ENCODE data around the gene PSD2.

The PSD2 gene

DNA sequence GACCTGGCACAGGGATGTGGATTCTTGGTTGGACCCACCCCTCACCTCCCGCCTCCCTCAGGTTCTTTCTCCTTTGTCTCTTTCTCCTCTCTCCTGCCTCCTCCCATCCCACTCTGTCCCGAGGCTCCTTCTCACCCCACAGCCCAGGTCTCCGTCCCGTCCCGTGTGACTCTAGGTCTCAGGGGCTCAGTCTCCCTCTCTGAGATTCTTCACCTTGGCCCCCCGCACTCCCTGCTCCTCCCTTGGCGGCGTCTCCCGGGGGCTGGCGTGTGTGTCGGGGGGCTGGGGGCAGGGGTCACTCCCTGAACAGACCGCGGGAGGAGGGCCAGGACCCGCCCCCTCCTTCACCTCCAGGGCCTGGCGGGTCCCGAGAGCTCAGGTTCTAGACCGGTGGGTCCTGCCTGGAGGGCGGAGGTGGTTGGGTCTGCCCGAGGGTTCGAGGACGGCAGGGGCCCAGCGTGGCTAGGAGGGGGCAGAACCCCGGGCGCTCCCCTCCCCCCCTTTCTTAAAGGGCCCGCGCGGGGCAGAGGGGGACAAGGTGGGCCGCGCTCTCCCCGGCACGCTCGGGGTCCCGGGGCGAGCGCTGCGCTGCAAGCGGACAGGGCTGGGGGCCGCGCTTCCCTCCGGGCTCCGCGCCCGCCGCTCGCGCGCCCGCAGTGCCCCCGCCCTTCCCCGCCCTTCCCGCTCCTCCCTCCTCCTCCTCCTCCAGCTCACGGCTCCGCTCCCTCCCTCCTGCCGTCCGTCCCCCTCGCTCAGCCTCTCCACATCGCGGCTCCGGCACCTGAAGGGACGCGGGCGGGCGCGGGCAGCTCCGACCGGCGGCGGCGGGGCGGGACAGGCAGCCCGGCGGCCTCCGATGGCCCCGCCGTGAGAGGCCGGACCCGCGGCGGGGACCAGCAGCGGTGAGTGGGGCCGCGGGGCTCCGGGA is at the start of gene PSD2:
TSS of gene PSD2 (plus strand) at position 735 of the 928 bp plus-strand sequence. CDS start 13,633 bp downstream, outside the sequence.
- no peak for DNase-seq (ENCODE audit: low read depth)

DNA sequence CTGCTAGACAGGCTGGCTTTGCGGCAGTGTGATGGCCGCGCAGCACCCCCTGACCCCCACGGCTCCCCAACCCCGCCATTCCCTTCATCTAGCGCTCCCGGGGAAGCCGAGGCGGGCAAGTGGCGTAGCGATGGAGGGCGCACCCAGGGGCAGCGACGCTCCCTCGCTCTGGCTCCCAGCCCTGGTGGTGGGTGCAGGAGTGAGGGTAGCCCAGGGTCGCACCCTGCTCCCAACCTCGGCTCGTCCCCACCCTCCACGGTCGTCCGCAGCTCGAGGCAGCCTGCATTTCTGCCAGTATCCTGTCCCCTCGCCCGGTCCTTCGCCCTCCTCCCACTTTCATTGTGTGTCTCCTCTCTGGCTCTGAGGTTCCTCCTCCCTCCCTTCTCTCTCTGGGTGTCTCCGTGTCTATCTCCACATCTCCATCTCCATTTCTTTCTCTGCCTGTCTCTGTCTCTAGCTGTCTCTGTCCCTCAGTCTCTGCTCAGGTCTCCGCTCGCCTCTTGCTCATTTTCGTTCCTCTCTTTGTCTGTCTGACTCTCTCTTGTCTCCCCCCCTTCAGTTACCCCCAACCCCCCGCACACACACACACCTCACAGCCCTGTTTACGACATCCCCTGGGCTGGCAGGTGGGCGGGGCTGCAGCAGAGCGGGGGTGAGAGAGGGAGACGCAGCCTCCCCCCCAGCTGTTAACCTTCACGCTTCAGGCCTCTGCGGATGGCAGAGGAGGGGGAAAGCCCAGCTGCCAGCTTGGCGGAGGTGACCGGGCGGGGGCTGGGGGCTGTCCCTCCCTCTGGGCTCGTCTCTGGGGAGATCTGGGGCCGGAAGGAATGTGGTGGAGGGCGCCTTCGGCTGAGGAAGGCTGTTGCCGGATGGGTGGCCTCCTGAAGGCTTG is 48.7 kb upstream of the PSD2 start:
- DNase-seq (ENCODE audit: low read depth) = no peak

DNA sequence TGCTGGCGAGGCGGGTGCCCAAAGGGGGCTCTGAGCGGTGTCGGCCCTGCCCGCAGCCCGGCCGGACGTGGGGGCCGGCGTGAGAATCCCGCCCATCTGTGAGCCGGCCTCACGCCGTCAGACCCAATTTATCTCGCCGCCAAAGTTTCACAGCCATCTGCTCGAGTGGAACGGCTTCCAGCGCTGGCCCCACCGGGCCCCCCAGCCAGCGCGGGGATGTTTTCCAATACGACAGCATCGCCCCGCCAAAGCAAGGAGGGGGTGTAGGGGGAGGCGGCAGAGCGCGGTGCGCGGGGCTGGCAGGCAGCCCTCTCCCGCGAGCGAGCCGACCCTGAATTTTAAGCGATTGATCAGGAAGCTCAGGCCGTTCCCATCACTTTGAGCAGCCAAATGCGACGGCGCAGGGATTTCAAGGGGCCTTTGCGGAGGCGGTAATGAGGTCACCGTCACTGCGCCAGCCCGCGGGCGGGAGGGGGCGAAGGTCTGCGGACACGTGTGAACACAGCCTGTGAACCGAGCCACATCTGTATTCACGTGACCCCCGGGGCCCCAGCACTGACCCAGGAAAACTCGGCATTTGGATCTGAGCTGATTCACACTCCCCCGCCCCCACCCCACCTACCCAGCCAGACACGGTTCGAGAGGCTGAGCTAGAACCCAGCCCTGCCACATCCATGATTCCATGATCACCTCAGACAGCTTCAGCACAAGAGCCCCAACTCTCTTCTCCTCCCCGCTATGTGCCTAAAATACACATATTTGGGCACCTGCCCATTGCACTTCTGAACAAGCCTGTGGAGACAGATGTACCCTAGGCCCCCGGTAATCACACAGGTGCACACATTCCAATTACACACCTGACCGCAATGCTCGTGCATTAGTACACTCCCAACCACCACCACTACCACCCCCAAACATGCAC is 47.8 kb upstream of the PSD2 start:
- DNase-seq (ENCODE audit: low read depth) = no peak

DNA sequence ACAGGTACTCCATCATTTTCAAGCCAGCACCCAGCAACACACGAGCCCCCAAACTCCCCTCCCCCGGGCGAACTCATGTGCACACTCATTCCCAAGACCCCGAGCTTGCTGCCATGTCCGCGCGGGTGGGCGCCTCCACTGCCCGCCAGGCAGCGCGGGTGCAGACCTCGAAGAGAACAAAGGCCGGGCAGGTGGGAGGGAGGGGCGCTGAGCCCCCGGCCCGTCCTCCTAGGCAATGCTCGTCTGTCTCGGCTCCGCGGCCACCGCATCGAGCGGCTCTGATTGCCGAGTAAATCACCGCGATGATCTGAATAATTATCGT is 47.1 kb upstream of the PSD2 start:
- no peak for DNase-seq (ENCODE audit: low read depth)

DNA sequence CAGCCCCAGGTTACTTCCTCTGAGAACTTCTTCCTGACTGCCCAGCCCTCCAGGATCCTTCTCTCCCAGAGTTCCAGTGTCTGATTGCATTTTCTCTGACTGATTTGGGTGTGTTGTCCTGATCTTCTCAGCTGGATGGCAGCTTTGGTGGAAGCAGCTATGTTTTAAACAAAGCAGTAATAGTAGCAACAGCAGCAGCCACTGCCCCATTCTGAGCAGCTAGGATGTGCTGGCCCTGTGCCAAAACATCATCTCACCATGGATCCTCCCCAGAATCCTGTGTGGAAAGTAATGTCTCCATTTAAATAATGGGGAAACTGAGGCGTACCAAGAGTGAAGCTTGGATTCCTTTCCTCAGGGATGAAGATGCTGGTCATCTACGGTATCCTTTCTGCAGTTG is 46.4 kb upstream of the PSD2 start:
- DNase-seq (ENCODE audit: low read depth) = no peak

DNA sequence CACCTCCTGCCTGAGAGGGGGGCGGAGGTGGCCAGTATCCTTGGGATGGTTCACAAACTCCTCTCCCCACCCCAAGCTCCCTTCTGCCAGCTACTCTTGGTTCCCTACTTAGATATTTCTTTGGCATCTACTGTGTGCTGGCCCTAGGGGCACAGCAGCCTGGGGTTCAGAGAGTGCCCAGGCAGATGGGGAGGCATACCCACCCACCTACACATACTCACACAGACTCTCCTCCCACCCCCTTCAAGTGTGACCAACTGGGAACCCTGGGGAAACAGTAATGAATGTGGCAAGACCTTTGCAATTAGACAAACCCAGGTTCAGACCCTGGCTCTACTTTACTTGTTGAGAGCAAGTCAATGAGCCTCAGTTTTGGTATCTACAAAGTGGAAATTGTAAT is 44.4 kb upstream of the PSD2 start:
- DNase-seq (ENCODE audit: low read depth) = no peak

DNA sequence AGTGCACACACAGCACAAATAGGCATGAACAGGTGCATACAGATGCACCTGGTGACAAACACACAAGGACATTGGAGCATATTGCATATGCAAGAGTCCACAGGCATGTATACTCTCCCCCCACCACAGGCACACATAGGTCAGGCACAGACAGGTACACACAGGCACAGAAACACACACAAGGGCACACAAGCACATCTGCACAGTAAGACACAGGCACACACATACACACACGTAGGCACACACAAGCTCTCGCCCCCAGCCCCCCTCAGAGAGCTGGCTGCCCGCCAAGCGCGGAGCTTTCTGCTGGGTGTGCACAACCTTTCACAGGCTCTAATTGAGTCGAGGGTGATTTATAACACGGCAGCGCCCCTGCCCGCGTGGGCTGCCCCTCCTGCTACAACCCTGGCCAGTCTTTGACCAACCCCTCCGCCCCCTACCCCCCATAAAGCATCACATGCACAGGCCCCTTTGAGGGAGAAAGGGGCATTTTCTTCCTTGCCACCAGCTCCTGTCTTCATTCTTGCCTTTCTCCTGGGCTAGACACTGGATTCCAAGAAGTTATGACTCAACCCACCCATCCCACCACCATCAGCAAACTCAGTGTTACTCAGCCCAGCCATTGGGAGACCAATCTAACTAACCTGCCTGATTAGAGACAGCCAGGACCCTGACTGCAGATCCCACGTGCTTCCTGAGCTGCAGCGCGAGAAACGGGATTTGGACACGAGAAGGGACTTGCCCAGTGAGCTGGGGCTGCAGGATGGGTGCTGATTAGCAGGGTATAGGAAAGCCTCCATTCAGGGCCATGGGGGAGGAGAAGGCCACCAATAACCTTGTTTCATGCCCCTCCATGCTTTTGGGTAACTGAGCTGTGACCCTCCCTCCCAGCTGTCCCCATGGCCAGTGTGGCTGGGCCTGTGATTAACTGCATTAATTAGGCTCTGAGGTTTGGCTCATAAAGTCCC is 42.8 kb upstream of the PSD2 start:
- no peak for DNase-seq (ENCODE audit: low read depth)

- no peak for DNase-seq (ENCODE audit: low read depth)
These were observed 39.5 kb upstream of the PSD2 start for GRCh38 chr5:139755892-139756671.

DNA sequence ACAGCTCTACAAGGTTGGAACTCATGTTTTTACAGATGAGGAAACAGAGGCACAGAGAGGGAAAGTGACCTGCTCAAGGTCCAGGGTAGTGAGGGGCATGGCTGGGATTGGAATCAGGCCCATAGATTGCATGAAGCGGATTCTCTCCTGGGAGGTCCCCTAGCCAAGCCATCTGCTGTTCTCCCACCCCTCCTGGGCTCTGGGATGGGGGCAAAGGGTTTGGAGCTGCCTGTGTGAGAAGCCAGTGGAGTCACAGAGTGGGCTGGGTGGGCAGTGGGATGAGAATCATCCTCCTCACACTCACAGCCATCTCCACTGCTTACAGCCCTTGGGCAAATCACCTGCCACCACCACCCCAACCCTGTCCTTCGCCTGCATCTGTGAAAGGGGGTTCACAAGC is 38.6 kb upstream of the PSD2 start:
- no peak for DNase-seq (ENCODE audit: low read depth)

DNA sequence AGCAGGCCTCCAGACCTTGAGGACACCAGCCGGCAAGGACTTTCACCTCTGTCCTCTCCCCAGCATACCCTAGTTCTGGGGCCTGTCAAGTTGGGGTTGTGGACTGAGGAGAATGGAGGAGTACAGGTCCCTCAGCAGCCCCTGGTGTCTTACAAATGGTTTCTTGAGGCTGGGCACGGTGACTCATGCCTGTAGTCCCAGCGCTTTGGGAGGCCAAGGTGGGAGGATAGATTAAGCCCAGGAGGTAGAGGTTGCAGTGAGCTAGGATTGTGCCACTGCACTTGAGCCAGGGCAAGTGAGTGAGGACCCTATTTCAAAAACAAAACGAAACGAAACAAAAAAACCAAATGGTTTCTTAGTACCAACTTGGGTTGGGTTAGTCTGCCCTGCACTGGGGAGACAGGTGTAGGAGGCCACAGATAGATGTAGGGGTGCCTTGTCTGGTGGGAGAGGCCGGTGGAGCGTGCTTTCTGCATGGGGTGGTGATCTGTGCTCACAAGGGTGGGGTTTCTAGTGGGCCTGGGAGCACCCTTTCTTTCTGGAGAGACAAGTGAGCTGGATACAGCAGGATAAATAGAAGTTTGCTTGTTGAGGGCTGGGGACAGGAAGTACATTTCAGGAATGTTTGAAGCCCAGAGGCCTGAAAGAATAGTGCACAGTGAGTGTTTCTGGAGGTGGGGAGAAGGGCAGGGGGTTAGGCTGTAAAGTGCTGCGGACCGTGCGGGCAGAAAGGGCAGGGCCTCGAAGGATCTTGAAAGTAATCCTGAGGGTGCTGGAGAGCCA is 37.7 kb upstream of the PSD2 start:
- no peak for DNase-seq (ENCODE audit: low read depth)

DNA sequence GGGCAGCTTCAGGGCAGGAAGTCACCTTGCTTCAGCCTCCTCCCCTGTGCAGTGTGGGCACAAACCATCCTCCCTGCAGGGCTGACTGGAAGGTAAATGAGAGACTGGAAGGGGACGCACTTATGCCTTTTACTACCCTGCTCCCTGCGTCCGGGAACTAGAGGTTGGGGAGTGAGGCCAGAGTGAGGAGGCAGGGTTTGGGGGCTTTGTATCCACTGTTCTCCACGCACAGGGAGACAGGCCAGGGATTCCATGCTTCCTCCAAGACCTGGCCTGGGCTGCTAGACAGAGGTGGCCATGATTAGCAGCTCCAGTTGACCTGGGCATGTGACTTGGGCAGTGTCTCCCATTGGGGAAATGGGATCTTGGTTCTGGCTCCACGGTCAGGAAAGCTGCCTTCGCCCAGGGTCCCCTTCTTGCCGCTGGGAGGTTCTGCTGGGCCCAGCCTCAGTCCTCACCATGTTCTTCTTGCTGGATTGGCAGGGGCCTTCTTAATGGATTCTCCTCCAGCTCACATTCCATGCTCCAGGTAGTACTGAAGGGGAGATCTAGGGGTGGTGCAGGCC is 37.0 kb upstream of the PSD2 start:
- DNase-seq (ENCODE audit: low read depth) = no peak

DNA sequence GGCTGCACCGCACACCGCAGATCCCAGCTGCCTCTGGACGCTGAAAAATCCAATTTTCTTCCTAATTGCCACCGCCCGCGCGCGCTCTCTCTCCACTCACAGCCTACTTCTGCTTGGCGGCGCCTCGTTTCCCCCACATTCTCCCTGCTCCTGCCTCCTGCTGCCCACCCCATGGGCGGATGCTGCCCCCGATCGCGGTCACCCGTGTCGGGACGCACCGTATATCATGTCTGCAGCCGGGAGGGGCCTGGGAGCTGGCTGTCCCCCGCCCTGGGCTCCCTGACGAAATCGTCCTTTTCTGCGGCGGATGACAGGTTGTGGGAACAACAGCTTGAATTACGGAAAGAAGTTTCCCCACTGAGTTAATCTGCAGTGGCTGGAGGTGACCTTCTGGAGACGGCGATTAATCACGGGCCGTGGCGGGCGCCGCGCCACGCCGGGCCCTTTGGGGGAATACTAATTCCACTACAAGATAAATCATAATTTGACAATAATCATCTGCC is 36.3 kb upstream of the PSD2 start:
- no peak for DNase-seq (ENCODE audit: low read depth)

GRCh38 chr5:139760066-139761056 is 35.2 kb upstream of the PSD2 start:
- no peak for DNase-seq (ENCODE audit: low read depth)

- DNase-seq (ENCODE audit: low read depth) = no peak
These were observed 34.6 kb upstream of the PSD2 start for GRCh38 chr5:139761057-139761450.

DNA sequence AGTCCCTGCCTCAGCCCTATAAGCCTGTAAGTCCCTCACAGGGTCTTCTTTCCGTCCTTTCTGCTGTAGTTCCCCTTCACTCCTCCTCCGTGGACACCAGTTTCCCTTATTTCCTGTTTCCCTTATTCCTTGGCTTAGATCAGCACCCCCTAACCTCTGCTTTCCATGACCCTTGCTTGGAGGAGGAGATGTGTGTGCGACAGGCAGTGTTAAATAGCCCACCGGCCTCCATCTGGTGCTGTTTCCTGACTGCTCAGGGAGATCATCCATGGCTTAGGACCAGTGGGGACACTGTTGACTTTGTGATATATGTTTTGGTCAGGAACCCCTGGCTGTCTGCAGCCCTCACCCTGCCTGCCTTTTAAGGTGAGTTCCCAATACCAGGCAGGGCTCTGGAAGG is 34.1 kb upstream of the PSD2 start:
- DNase-seq (ENCODE audit: low read depth) = no peak

DNA sequence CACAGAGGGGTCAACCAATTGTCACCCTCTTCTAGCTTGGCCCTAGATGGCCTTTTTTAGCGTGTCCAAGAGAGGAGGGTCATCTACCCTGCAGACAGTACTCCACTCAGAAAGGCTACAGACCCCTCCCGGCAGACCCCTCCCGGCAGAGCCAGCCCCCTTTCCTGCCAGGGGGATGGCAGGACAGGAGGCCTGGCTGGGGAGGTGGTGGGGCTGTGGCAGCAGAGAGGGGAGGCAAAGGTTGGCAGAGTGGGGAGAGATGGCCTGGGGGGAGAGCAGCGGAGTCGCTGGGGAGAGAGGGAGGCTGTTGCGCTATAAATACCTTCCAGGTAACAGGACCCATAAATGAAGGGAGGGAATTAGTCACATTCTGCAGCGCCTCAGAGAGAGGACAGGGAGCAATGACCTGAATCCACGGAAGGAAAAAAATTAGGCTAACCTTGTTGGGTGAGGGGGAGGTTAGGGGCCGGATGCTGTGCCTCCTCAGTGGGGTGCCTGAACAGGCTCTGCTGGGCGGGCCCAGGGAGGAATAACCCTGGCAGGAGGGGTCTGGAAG is 32.9 kb upstream of the PSD2 start:
- no peak for DNase-seq (ENCODE audit: low read depth)

- no peak for DNase-seq (ENCODE audit: low read depth)
These were observed 32.2 kb upstream of the PSD2 start for GRCh38 chr5:139763280-139763929.
